GM18861 (cell line): Measurements from ENCODE around the gene CHD9.
"Not testable (repeated sequence)": the region's sequence is repeated elsewhere in the genome, so short reads cannot be mapped to it uniquely, and the experiment has no call there.

ENCODE experiments used
- ATAC-seq: cut with Tn5 transposase; IDR thresholded peaks from one replicate; pipeline ENCODE4 v1.9.1; 2021; ENCODE audit not compliant: unreplicated experiment

Gene CHD9

GRCh38 chr16:53130159-53131049 is 75.6 kb downstream of the CHD9 start:
- peak; percentile 78 for ATAC-seq

GRCh38 chr16:53131050-53131362 is 76.2 kb downstream of the CHD9 start:
- no peak for ATAC-seq

GRCh38 chr16:53131363-53132071 is 76.7 kb downstream of the CHD9 start:
- ATAC-seq: no peak

- no peak for ATAC-seq
Observed at GRCh38 chr16:53132406-53132805, 77.6 kb downstream of the CHD9 start.

GRCh38 chr16:53135329-53135728 is 80.5 kb downstream of the CHD9 start:
- no peak for ATAC-seq

GRCh38 chr16:53142823-53143568 is 88.2 kb downstream of the CHD9 start:
- no peak for ATAC-seq

GRCh38 chr16:53147500-53148065 is 92.8 kb downstream of the CHD9 start:
- ATAC-seq: no peak

GRCh38 chr16:53150769-53151168 is 96.0 kb downstream of the CHD9 start:
- ATAC-seq: no peak

- no peak for ATAC-seq
Observed at GRCh38 chr16:53152329-53152728, 97.5 kb downstream of the CHD9 start.

GRCh38 chr16:53153130-53153529 is 98.3 kb downstream of the CHD9 start:
- no peak for ATAC-seq

- ATAC-seq: no peak
Observed at GRCh38 chr16:53154513-53154912, 99.7 kb downstream of the CHD9 start.

- no peak for ATAC-seq
Observed at GRCh38 chr16:53156516-53156915, 101.7 kb downstream of the CHD9 start.

GRCh38 chr16:53159781-53160436 is 105.1 kb downstream of the CHD9 start:
- peak; percentile 75 for ATAC-seq

- ATAC-seq: no peak
Observed at GRCh38 chr16:53166099-53166498, 111.3 kb downstream of the CHD9 start.

- no peak for ATAC-seq
Observed at GRCh38 chr16:53168744-53169143, 114.0 kb downstream of the CHD9 start.

- no peak for ATAC-seq
Observed at GRCh38 chr16:53172517-53172916, 117.7 kb downstream of the CHD9 start.

- no peak for ATAC-seq
Observed at GRCh38 chr16:53175118-53175517, 120.3 kb downstream of the CHD9 start.

- no peak for ATAC-seq
Observed at GRCh38 chr16:53176434-53176833, 121.6 kb downstream of the CHD9 start.

- no peak for ATAC-seq
Observed at GRCh38 chr16:53183442-53183841, 128.7 kb downstream of the CHD9 start.

GRCh38 chr16:53185741-53186140 is 130.9 kb downstream of the CHD9 start:
- not testable (repeated sequence) for ATAC-seq

GRCh38 chr16:53187775-53188174 is 133.0 kb downstream of the CHD9 start:
- no peak for ATAC-seq
